GM12874 (cell line): ENCODE results near the gene ECSCR.

Experiments used
- CTCF ChIP-seq: IDR thresholded peaks from 2 replicates; pipeline ENCODE4 v1.5.1; 2011; ENCODE audit warnings: low read depth, mild to moderate bottlenecking, control low read depth, low read length, moderate library complexity; ENCODE audit not compliant: insufficient read depth

Gene ECSCR

DNA sequence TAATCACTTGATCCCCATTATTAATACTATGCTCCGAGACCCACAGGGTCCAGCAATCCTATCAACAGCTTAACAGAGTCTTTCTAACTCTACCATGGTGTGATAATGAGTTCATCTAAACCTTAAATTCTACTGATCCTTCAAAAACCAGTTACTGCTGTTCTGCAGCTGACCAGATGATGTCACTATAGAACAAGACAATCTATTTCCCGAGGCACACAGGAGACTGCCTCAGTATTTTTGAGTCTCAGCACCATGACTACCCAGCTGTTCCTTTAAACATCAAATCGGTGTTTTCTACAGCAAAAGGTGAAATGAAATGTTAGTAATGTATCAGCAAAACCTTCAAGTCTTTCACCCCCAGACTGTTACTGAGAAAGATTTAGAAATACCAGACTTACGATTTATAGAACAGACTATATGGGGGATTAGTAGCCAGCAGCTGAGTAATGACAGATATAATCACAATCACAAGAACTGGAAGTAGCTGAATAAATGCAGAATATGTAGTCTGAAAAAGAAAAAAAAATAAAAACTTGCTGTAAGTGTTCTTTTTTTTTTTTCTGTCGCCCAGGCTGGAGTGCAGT lies 40.1 kb downstream of the ECSCR start:
- peak; percentile 71 for TF ChIP-seq CTCF

DNA sequence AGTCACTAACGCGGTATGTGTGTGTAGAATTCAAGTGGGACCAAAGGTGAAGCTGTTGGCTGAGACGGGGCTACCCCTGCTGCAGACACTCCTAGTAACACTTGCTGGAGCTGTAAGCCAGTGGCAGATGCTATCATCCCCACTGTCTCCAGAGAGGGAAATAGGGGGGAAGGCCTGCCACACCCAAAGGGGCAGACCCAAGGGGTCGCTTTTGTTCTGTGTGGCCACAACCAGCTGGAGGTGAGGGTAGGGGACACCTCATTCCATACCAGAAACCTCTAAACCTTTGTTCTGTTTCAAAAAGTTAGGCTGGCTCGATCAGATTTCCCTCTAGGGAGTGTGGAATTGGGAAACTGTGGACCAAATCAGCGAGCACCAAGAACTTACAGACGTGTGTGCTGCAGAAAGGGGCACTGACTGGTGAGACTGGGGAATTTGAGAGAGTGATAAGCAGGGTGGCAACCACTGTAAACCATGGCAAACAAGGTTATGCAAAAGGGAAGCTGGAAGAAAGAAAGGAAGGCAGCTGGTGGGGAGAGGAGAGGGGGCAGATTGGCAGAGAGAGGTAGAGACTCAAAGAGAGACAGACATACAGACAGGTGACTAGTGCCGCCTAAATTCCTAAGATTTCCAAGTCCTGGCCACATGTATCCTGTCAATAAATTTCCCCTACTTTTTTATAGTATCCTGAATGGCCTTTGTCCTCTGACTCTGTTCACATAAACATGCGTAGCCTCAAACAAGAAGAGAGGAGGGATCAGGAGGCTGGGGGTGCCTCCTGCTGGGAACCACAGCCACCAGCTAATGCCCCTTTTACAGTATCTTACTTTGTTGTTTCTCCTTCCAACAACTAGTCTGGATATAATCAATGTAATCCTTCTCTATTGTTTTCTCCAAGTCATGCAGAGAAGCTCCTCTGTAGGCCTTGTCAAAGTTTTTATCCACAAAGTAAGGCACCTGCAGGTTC lies 43.0 kb downstream of the ECSCR start:
- no peak for TF ChIP-seq CTCF

- no peak for TF ChIP-seq CTCF
Observed at GRCh38 chr5:139418793-139419192, 43.8 kb downstream of the ECSCR start.

DNA sequence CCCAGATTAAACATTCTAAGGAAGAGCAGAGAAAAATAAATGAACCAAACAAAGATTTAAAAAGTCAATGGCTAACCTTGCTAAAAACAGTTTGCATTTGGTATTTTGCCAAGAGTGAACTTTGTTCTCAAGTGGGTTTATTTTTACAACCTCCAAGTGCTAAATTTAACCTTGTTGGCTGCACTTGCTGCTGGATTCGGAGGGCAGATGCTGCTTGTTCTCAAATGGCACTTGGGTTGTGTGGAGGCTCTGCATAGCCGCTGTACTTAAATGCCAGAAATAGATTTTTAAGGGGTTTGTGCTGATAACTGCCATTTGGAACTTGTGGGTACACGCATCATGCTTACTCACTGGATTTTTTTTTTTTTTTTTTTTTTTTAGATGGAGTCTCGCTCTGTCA lies 45.3 kb downstream of the ECSCR start:
- no peak for TF ChIP-seq CTCF

- no peak for TF ChIP-seq CTCF
Observed at GRCh38 chr5:139416651-139417050, 45.9 kb downstream of the ECSCR start.

GRCh38 chr5:139415869-139416268 lies 46.7 kb downstream of the ECSCR start:
- no peak for TF ChIP-seq CTCF

DNA sequence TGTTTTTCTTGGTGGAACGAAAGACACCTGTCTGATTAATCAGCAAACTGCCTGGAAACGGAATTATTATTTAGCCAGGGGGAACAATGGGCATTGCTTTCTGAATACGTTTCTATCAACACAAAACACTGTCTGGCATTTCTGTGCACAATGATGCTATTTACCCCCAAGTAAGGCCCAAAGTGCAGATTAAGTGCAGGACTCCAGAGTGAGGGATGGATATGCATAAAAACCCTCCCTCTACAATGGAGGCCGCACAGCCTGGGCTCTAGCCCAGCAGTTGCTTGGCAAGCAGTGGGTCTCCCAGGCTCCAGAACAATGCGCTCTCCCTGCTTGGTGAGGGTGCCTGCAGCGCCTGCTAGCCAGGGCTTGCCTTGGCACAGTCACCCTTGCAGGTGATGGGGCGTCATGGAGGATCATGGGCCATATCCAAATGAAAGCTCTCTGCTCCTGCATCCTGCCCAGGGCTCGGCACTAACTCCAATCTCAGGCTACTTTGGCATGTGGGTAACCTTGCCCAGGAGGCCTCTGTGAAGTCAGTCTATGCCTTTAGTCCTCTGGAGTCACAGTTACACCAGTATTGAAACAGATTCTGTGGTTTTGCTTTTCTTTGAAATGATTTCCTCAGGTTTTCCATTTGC lies 47.2 kb downstream of the ECSCR start:
- TF ChIP-seq CTCF: no peak
